ENCODE results near the gene PLEKHG4.

Gene PLEKHG4

GRCh38 chr16:67265834-67266233, 13.5 kb upstream of the PLEKHG4 start:
- no peak for DNase-seq

- no peak for DNase-seq
These were observed 11.2 kb upstream of the PLEKHG4 start for GRCh38 chr16:67268136-67268579.

DNA sequence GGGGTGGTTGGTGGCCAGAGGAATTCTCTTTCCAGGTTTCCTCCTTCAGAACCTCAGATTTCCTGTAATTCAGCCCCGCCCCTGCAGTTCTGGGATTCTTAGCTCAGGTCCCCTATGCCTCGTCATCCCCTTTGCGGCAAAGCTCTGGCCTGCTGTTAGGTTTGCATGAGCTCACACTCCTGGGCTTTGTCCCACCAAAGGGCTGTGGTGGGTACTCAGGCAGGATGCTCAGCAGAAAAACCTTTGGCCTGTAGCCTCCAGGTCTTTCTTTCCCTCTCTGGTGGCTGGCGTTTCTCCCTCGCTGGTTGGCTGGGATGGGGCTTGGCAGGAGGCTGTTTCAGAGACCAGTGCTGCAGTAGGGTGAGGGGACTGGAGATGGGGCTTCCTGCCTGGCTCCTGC, 9.6 kb upstream of the PLEKHG4 start:
- no peak for DNase-seq

DNA sequence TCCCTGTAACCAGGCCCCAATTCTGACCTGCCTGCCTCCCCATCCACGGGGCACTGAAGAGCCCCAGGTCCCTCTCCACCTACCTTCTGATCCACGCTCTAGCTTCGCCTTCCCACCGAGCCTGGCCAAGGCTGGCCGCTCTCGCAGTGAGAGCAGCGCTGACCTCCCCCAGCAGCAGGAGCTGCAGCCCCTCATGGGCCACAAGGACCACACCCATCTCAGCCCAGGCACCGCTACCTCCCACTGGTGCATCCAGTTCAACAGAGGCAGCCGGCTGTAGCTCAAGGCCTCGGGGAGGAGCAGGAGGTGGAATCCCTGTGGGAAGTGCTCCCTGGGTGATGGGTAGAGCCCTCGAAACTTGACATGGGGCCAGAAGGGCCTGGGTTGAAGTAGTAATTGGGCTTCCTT, 8.4 kb upstream of the PLEKHG4 start:
- DNase-seq: no peak

DNA sequence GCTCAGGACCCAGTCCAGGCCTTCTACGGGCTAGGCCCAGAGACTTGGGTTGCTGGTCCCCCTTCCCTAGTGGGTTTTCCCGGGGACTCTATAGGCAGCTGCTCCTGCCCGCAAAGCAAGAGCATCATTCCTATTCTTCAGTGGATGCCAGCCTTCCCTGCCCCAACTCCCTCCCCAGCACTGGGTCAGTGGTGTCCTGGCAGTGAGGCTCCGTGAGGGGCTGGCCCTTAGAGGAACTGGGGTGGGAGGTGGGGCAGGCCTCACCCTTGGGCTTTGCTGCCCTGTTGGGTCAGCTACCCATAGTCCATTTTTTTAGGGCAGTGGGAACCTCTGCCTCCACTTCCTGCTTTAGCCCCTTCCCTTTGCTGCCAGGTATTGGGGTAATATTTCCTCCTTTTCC, 7.9 kb upstream of the PLEKHG4 start:
- DNase-seq: no peak

- DNase-seq: no peak
These were observed 4.0 kb upstream of the PLEKHG4 start for GRCh38 chr16:67275321-67275720.

DNA sequence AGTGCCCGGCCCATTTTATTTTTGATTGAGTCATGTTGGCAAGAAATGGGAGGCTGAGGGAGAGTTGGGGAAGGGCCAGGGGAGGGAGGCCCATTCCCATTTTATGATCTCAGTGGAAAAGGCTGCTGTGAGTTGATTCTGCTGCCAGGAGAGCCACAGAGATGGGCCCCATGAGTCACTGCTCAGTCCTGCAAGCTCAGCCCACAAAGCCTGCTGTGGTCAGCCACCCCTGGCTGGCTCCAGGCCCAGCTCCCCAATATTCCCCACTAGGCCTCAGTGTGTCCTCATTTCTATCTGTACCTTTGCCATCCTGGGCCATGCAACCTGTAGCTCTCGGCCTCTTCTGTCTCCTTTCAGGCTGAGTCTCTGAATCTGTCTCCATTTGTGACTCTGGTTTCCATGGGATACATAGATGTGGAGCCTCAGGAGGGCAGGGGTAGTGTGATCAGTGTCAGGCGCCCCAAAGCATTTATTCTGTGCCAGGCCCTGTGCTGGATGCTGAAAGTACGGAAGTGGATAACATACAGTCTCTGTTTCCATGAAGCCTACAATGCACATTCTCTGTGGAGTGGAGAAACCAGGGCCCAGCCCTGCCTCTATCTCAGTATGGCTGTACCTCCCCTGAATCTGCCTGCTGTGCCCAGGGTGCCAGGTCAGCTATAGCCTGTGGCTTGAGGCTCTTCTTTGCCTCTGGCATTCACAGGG, 1.9 kb upstream of the PLEKHG4 start:
- DNase-seq: no peak

DNA sequence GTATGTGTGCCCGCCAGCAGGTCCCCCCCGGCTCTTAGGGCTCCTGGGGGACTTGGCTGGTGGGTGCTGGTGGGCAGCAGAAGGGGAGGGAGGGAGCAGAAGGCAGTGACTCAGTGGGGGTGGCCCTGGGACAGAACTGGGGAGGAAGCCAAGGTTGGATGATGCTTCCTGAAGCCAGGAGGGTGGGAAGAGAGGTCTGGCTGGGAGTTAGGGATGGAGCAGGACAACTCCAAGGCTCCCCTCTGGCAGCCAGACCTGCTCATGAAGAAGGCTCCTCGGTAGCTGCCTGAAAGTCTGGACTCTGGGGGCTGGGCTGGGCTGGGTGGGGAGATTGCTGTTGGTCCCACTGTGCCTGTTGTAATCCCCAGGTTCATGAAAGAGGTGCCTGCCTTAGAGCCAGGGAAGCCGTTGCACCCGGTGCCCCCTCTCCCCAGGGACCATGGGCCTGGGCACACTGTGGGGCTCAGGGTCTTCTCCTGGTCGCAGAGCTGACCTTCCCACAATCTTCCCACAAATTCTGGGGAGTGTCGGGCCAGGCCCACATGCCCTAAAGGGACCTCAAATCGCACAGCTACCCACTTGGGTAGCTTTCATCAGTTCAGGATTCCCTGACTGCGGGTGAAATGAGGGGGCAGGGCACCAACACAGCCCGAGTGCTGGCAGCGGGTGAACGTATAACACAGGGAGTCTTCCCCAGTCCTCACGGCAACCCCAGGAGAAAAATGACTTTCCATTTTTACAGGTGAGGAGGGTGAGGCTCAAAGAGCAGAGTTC, 1.1 kb upstream of the PLEKHG4 start:
- no peak for DNase-seq

DNA sequence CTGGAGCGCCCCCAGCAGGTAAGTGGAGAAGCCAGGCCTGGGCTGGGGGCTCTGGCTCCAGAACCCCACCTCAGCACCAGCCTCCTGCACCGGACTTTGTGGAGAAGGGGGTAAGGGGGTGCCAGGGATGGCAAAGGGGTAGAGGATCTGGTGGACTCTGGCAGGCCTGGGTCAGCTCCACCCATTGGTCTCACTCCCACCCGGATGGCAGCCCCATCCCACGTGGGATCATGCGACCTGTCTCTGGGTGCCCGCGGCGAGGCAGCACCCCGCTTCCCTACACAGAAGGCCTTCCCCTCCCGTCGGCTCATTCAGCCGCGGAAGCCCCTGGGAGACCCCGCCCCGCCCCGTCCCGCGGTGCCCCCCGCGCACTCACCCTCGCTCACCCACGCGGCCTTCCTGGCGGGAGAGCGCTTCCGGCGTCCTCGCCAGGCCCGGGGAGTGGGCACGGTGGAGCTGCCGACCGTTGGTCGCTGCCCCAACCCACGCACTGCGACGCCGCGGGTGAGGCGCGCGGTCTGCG, 498 bp upstream of the PLEKHG4 start:
- DNase-seq: peak in 1 of 2 experiments; percentile 43

GRCh38 chr16:67280090-67281015, 1.0 kb downstream of the PLEKHG4 start:
- no peak for DNase-seq

DNA sequence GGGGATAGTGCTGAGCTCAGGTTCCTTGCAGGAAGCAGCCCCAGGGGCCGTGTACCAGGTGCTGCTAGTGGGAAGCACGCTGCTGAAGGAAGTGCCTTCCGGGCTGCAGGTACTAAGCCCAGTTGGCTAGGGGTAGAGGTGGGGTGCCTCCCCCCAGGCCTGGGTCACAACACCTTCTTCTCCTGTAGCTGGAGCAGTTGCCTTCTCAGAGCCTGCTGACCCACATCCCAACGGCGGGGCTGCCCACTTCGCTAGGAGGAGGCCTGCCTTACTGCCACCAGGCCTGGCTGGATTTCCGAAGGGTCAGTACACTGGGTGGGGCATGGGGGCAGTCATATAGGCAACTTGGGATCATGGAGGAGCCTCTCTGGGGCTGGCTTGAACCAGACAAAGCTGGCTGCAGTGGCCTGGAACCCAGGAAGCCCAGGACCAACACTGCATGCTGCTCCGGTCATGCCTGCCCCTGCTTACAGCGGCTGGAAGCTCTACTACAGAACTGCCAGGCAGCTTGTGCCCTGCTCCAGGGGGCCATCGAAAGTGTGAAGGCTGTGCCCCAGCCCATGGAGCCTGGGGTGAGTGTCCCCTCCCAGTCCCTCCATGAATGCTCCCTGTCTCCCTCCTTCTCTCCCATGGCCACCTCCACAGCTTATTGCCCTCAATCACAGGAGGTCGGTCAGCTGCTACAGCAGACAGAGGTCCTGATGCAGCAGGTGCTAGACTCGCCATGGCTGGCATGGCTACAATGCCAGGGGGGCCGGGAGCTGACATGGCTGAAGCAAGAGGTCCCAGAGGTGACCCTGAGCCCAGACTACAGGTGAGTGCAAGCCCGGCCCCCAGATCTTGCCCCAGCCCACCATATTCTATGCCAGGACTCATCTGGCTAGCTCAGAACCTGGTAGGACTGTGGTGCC, 2.5 kb downstream of the PLEKHG4 start:
- DNase-seq: no peak

- DNase-seq: no peak
These were observed 3.1 kb downstream of the PLEKHG4 start for GRCh38 chr16:67282447-67282805.

DNA sequence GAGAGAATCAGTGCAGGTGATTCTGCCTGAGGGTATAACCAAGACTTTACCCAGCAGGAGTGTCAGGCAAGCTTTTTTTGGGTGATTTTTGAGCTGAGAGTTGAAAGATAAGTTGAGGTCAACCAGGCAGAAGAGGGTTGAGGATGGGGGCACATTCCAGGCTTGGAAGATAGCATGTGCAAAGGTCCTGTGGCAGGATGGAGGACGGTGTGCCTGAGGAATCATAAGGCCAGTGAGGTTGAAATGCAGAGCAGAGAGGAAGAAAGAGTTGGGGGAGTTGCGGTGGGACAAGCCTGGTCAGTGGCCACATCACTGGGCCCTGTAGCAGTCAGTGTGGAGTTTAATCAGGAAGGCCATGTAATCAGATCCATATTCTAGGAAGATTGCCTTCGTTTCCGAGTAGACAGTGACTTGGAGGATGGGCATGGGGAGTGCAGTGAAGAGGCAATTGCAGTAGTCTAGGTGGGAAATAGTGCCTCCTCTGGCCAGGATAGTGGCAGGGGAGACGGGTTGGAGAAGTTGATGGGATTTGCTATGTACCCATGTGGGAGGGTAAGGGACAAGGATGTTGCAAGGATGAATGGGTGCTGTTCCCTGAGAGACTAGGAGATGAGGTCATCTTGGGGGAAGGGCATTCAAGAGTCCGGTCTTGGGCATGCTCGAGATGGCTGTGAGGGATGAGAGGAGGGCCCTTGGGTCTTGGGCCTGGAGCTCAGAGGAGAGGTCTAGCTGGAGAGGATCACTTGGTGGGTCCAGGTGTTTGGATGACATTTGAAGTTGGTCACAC, 3.9 kb downstream of the PLEKHG4 start:
- no peak for DNase-seq

DNA sequence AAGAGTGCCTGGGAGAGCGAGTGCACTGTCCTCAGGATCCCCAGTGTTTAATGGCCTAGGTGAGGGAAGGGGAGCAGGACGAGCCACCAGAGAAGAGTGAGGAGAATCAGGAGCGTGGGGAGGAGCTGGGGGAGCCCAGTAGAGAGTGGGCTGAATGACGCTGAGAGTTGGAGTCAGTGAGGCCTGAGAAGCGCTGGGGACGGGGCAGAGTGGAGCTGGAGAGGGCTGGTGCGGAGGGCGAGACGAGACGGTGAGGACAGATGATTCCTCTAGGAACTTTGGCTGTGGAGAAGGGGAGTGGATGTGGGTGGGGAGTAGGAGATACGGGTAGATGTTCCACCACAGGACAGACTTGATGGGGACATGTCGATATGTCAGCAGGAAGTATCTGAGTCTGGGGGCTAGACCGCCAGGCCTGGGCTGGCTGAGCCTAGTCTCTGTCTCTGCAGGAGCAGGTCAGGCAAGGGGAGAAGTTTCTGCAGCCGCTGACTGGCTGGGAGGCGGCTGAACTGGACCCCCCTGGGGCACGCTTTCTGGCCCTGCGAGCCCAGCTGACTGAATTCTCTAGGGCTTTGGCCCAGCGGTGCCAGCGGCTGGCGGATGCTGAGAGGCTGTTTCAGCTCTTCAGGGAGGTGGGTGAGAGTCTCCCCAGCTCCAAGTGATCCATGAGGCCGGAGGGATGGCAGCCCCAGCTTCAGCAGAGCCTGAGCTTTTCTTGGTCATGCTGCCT, 4.7 kb downstream of the PLEKHG4 start:
- DNase-seq: no peak

DNA sequence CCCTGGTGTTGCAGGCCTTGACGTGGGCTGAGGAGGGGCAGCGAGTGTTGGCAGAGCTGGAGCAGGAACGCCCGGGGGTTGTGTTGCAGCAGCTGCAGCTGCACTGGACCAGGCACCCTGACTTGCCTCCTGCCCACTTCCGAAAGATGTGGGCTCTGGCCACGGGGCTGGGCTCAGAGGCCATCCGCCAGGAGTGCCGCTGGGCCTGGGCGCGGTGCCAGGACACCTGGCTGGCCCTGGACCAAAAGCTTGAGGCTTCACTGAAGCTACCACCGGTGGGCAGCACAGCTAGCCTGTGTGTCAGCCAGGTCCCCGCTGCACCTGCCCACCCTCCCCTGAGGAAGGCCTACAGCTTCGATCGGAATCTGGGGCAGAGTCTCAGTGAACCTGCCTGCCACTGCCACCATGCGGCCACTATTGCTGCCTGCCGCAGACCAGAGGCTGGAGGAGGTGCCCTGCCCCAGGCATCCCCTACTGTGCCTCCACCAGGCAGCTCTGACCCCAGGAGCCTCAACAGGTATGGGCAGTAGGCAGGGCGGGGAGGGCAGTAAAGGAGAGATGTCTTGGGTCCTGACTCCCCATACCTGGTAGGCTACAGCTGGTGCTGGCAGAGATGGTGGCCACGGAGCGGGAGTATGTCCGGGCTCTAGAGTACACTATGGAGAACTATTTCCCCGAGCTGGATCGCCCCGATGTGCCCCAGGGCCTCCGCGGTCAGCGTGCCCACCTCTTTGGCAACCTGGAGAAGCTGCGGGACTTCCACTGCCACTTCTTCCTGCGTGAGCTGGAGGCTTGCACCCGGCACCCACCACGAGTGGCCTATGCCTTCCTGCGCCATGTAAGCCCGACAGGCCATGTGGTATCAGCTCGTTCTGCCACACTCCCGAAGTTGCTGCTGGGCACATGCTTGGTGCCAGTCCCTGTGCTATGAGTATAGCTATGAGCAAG, 5.6 kb downstream of the PLEKHG4 start:
- DNase-seq: peak in 1 of 2 experiments; percentile 52

GRCh38 chr16:67286441-67287235, 7.3 kb downstream of the PLEKHG4 start:
- no peak for DNase-seq

GRCh38 chr16:67287960-67288359, 8.6 kb downstream of the PLEKHG4 start:
- no peak for DNase-seq

DNA sequence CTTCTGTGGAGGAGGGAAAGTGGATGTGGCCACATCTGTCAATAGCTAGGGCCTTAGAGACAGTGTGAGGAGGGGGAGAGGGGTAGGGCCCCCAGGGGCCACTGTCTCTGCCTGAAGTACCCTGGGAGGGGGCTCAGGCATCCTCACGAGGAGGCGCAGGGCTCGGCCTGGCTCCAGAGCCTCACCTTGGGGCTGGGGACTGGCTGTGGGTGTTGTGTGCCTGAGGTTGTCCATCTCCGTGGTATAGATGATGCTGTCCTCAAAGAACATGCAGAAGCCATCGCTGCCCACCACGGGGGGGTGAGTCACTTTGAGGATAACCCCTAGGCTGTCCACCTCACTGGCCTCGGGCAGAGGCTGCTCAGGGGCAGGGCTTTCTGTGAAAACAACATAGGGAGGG, 12.1 kb downstream of the PLEKHG4 start:
- no peak for DNase-seq
